Liver (tissue), 9 donors: ENCODE measurements around the gene SLC7A6OS. TPM values are rescaled to one million over a fixed set of nuclear protein-coding genes. Genes with fewer than 3 reads are reported as not detected.

Experiments
- DNase-seq: peaks from one replicate; pipeline ENCODE4 v3.0.0-alpha.2; 2017; ENCODE audit warnings: low spot score
- H3K27ac ChIP-seq, 2 donors: one replicate each; pipeline ENCODE4 v1.7.0; 2013; ENCODE audit warnings: inconsistent platforms in 2 of 2, low read length in 2 of 2, control low read depth in 1 of 2, low read depth in 1 of 2, mild to moderate bottlenecking in 1 of 2
- H3K27me3 ChIP-seq, 4 donors: one replicate each; pipeline versions ENCODE4 v1.6.1 to v1.7.0; 2013; ENCODE audit warnings: low read length in 3 of 4, inconsistent platforms in 1 of 4, mild to moderate bottlenecking in 1 of 4, moderate library complexity in 1 of 4; ENCODE audit not compliant: control insufficient read depth in 4 of 4, insufficient read depth in 4 of 4
- H3K36me3 ChIP-seq, 4 donors: one replicate each; pipeline versions ENCODE4 v1.6.1 to v1.7.0; 2013; ENCODE audit warnings: low read length in 3 of 4, mild to moderate bottlenecking in 3 of 4, low read depth in 1 of 4, moderate library complexity in 1 of 4; ENCODE audit not compliant: control insufficient read depth in 4 of 4, insufficient read depth in 3 of 4
- H3K4me1 ChIP-seq, 4 donors: one replicate each; pipeline versions ENCODE4 v1.6.1 to v1.7.0; 2013; ENCODE audit warnings: low read length in 3 of 4, mild to moderate bottlenecking in 3 of 4, moderate library complexity in 1 of 4; ENCODE audit not compliant: control insufficient read depth in 4 of 4, insufficient read depth in 4 of 4
- H3K4me3 ChIP-seq, 3 donors: one replicate each; pipeline versions ENCODE4 v1.6.1 to v1.7.0; 2013; ENCODE audit warnings: low read length in 3 of 3, control low read depth in 1 of 3, low read depth in 1 of 3, mild to moderate bottlenecking in 1 of 3
- H3K9ac ChIP-seq, 2 donors: one replicate each; pipeline ENCODE4 v1.7.0; 2013; ENCODE audit warnings: low read length in 2 of 2, mild to moderate bottlenecking in 2 of 2, moderate library complexity in 2 of 2, control low read depth in 1 of 2, low read depth in 1 of 2
- H3K9me3 ChIP-seq, 4 donors: one replicate each; pipeline versions ENCODE4 v1.6.1 to v1.7.0; 2013; ENCODE audit warnings: low read length in 3 of 4; ENCODE audit not compliant: control insufficient read depth in 4 of 4
- EGR1 ChIP-seq, 2 donors: IDR thresholded peaks; 2 replicates each; pipeline ENCODE4 v1.6.1; 2016 to 2018; ENCODE audit warnings: antibody characterized with exemption in 2 of 2, low read depth in 2 of 2
- FOXA1 ChIP-seq: IDR thresholded peaks from 2 replicates; pipeline ENCODE4 v1.6.1; 2016; ENCODE audit warnings: antibody characterized with exemption
- FOXA2 ChIP-seq: IDR thresholded peaks from 2 replicates; pipeline ENCODE4 v1.6.1; 2016; ENCODE audit warnings: antibody characterized with exemption
- GABPA ChIP-seq, 2 donors: IDR thresholded peaks in 1 of 2; conservative IDR thresholded peaks in 1 of 2; 2 replicates each; pipeline ENCODE4 v1.6.1; 2016; ENCODE audit warnings: antibody characterized with exemption in 2 of 2, mild to moderate bottlenecking in 1 of 2, moderate library complexity in 1 of 2
- HNF4A ChIP-seq, 2 donors: conservative IDR thresholded peaks; 2 replicates each; pipeline ENCODE4 v1.6.1; 2016; ENCODE audit warnings: antibody characterized with exemption in 2 of 2, mild to moderate bottlenecking in 2 of 2
- HNF4G ChIP-seq: IDR thresholded peaks from 2 replicates; pipeline ENCODE4 v1.6.1; 2016; ENCODE audit warnings: antibody characterized with exemption
- JUND ChIP-seq, 2 donors: IDR thresholded peaks; 2 replicates each; pipeline ENCODE4 v1.6.1; 2016; ENCODE audit warnings: antibody characterized with exemption in 2 of 2
- NR2F2 ChIP-seq: IDR thresholded peaks from 2 replicates; pipeline ENCODE4 v1.6.1; 2016; ENCODE audit warnings: antibody characterized with exemption
- RAD21 ChIP-seq, 2 donors: IDR thresholded peaks; 2 replicates each; pipeline ENCODE4 v1.6.1; 2016; ENCODE audit warnings: antibody characterized with exemption in 2 of 2, mild to moderate bottlenecking in 2 of 2
- SP1 ChIP-seq: IDR thresholded peaks from 2 replicates; pipeline ENCODE4 v1.6.1; 2018; ENCODE audit warnings: antibody characterized with exemption, mild to moderate bottlenecking
- TAF1 ChIP-seq: conservative IDR thresholded peaks from 2 replicates; pipeline ENCODE4 v1.6.1; 2016; ENCODE audit warnings: antibody characterized with exemption, mild to moderate bottlenecking
- YY1 ChIP-seq: IDR thresholded peaks from 2 replicates; pipeline ENCODE4 v1.6.1; 2016; ENCODE audit warnings: antibody characterized with exemption, mild to moderate bottlenecking
- WGBS: extraction: QIAGEN DNeasy Blood & Tissue Kit; methylation state at CpG from one replicate; pipeline ENCODE4 v1.1.7; 2013; 5-methylcytosine and 5-hydroxymethylcytosine counted together
- polyA plus RNA-seq, 2 donors: library from polyadenylated mRNA; stranded (reverse) in 1 of 2; unstranded in 1 of 2; fragments of 200-250 nt in 1 of 2; fragments of >200 nt in 1 of 2; fragmentation: Nextera tagmentation in 1 of 2; extraction: Ambion mirVana in 1 of 2; gene quantifications; one replicate each; pipeline versions ENCODE4 v1.2.1 to v1.2.3, GENCODE V29; 2013 to 2015
- total RNA-seq, 2 donors: library from RNA; depleted of rRNA; stranded (reverse); fragments of >200 nt; gene quantifications; one replicate each; pipeline ENCODE4 v1.2.3, GENCODE V29; 2014
- TF ChIP-seq, protein P1 (sequence below): IDR thresholded peaks from 2 replicates; pipeline ENCODE4 v1.6.1; 2016; ENCODE audit warnings: antibody characterized with exemption, mild to moderate bottlenecking
- TF ChIP-seq, protein P2 (sequence below): IDR thresholded peaks from 2 replicates; pipeline ENCODE4 v1.6.1; 2016; ENCODE audit warnings: antibody characterized with exemption
- TF ChIP-seq, protein P3 (sequence below): IDR thresholded peaks from 2 replicates; pipeline ENCODE4 v1.6.1; 2016; ENCODE audit warnings: antibody characterized with exemption
- TF ChIP-seq, protein P4 (sequence below): IDR thresholded peaks from 2 replicates; pipeline ENCODE4 v1.6.1; 2016; ENCODE audit warnings: antibody characterized with exemption
- TF ChIP-seq, protein P5 (sequence below): fragments of 150-350 bp; IDR thresholded peaks from 2 replicates; pipeline ENCODE4 v1.5.1; 2017; ENCODE audit warnings: improper control_type of control experiment, low read depth, low read length; ENCODE audit not compliant: missing input control
- donor health status: healthy.
- donor health status: healthy.
- donor health status: healthy.
- donor health status: healthy.
- donor health status: healthy.

Gene SLC7A6OS
- total and polyA plus RNA-seq, 4 donors = 2.6 to 8.3 (median 5.5) TPM

DNA sequence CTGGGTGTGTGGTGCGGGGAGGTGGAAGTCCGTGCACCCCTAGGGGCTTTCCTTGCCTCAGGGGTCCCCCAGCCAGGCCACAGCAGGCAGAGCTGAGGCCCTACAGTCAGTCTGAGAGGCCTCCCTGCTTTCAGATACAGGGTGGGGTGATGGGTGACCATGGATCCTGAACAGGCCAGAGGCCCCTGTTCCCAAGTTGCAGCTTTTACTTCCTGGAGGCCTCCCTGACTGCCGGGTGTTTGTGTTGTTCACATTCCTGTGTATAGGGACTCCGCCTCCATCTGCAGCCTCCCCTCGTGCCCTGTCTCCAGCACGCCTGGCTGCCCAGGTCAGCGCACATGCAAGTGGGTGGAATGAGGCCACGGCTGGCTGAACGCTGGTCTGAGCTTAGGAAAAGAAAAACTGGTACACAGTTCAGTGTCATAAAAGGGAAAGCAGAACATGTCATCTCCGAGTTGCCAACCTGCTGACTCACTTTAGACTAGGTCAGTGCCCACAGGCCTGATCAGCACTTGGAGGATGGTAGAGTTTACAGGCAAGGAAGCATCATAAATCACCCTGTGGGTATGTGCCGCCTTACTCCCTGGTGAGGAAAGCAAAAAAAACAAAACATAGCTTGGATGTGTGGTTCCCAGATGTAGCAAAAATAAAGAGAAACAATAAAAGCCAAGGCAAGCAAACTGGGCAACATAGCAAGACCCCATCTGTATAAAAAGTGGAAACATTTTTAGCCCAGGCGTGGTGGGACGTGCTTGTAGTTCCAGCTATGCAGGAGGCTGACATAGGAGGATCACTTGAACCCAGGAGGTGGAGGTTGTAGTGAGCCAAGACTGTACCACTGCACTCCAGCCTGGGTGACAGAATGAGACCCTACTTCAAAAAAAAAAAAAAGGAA is 52.6 kb downstream of the SLC7A6OS start:
- H3K27ac ChIP-seq = no peak overlapping the region
- WGBS = 80% methylated on average over 13 of the region's 13 CpGs
- H3K4me3 ChIP-seq = no peak overlapping the region
- H3K9me3 ChIP-seq = no peaks in the 10 kb centered on the region
- H3K4me1 ChIP-seq = no peaks in the 10 kb centered on the region
- DNase-seq = no peak
- no peak overlapping the region for H3K9ac ChIP-seq
- H3K36me3 ChIP-seq = peaks cover 8 to 33% (median 24%) of the 10 kb centered on the region in 4 donors
- TF ChIP-seq NR2F2 (no peak), GABPA (IDR thresholded peaks at IDR 0.05 in 1 of 2, conservative IDR thresholded peaks at IDR 0.05 in 1 of 2) (no peak), EGR1 (IDR thresholded peaks at IDR 0.05; ENCODE audit: low read depth in 2 of 2) (no peak), YY1 (no peak), FOXA2 (no peak), SP1 (no peak), HNF4A (conservative IDR thresholded peaks at IDR 0.05) (no peak), FOXA1 (no peak), TAF1 (no peak), HNF4G (no peak)
- TF ChIP-seq, protein P1, sequence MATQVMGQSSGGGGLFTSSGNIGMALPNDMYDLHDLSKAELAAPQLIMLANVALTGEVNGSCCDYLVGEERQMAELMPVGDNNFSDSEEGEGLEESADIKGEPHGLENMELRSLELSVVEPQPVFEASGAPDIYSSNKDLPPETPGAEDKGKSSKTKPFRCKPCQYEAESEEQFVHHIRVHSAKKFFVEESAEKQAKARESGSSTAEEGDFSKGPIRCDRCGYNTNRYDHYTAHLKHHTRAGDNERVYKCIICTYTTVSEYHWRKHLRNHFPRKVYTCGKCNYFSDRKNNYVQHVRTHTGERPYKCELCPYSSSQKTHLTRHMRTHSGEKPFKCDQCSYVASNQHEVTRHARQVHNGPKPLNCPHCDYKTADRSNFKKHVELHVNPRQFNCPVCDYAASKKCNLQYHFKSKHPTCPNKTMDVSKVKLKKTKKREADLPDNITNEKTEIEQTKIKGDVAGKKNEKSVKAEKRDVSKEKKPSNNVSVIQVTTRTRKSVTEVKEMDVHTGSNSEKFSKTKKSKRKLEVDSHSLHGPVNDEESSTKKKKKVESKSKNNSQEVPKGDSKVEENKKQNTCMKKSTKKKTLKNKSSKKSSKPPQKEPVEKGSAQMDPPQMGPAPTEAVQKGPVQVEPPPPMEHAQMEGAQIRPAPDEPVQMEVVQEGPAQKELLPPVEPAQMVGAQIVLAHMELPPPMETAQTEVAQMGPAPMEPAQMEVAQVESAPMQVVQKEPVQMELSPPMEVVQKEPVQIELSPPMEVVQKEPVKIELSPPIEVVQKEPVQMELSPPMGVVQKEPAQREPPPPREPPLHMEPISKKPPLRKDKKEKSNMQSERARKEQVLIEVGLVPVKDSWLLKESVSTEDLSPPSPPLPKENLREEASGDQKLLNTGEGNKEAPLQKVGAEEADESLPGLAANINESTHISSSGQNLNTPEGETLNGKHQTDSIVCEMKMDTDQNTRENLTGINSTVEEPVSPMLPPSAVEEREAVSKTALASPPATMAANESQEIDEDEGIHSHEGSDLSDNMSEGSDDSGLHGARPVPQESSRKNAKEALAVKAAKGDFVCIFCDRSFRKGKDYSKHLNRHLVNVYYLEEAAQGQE = no peak
- TF ChIP-seq, protein P2, sequence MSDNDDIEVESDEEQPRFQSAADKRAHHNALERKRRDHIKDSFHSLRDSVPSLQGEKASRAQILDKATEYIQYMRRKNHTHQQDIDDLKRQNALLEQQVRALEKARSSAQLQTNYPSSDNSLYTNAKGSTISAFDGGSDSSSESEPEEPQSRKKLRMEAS = no peak
- TF ChIP-seq, protein P3, sequence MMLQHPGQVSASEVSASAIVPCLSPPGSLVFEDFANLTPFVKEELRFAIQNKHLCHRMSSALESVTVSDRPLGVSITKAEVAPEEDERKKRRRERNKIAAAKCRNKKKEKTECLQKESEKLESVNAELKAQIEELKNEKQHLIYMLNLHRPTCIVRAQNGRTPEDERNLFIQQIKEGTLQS = no peak
- TF ChIP-seq, protein P4, sequence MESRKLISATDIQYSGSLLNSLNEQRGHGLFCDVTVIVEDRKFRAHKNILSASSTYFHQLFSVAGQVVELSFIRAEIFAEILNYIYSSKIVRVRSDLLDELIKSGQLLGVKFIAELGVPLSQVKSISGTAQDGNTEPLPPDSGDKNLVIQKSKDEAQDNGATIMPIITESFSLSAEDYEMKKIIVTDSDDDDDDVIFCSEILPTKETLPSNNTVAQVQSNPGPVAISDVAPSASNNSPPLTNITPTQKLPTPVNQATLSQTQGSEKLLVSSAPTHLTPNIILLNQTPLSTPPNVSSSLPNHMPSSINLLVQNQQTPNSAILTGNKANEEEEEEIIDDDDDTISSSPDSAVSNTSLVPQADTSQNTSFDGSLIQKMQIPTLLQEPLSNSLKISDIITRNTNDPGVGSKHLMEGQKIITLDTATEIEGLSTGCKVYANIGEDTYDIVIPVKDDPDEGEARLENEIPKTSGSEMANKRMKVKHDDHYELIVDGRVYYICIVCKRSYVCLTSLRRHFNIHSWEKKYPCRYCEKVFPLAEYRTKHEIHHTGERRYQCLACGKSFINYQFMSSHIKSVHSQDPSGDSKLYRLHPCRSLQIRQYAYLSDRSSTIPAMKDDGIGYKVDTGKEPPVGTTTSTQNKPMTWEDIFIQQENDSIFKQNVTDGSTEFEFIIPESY = no peak
- H3K27me3 ChIP-seq = no peaks in the 10 kb centered on the region

DNA sequence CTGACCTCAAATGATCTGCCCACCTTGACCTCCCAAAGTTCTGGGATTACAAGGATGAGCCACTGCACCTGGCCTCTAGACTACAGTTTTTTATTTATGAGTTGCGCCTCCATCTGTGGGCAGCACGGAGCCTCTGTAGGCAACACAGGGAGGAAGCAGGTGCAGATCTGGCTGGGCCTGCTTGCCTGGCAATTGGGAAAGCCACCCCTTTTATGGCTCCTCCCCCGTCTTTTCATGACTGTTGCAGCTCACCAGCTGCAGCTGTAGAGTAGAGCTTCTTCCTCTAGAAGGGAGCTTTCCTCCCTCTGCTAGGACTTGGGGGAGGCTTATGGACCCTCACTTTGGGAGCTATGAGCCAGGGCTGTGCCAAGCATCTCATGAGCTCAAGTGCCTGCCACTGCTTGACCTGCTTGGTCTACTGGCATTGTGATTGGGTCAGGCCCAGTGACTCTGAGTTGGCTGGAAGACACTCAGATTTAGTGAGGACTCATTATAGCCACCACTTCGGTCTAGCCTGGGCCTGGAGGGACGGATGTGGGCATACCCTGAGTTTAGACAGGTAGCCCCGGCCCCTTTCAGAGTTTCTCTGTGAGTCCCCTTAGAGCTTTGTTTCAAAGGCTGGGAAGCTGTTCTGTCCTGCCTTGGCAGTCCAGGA is 53.4 kb downstream of the SLC7A6OS start:
- WGBS = 82% methylated on average over 6 of the region's 6 CpGs
- no peak overlapping the region for H3K27ac ChIP-seq
- no peaks in the 10 kb centered on the region for H3K4me1 ChIP-seq
- no peak overlapping the region for H3K9ac ChIP-seq
- no peaks in the 10 kb centered on the region for H3K9me3 ChIP-seq
- H3K27me3 ChIP-seq = no peaks in the 10 kb centered on the region
- DNase-seq = no peak
- no peak overlapping the region for H3K4me3 ChIP-seq
- peaks cover 10 to 33% (median 24%) of the 10 kb centered on the region in 4 donors for H3K36me3 ChIP-seq
- no peak for TF ChIP-seq HNF4G
- no peak for TF ChIP-seq JUND (IDR thresholded peaks at IDR 0.05)
- TF ChIP-seq, protein P4 = no peak
- TF ChIP-seq, protein P5, sequence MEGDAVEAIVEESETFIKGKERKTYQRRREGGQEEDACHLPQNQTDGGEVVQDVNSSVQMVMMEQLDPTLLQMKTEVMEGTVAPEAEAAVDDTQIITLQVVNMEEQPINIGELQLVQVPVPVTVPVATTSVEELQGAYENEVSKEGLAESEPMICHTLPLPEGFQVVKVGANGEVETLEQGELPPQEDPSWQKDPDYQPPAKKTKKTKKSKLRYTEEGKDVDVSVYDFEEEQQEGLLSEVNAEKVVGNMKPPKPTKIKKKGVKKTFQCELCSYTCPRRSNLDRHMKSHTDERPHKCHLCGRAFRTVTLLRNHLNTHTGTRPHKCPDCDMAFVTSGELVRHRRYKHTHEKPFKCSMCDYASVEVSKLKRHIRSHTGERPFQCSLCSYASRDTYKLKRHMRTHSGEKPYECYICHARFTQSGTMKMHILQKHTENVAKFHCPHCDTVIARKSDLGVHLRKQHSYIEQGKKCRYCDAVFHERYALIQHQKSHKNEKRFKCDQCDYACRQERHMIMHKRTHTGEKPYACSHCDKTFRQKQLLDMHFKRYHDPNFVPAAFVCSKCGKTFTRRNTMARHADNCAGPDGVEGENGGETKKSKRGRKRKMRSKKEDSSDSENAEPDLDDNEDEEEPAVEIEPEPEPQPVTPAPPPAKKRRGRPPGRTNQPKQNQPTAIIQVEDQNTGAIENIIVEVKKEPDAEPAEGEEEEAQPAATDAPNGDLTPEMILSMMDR = no peak
- no peak for TF ChIP-seq TAF1
- TF ChIP-seq SP1 = no peak
- no peak for TF ChIP-seq GABPA (IDR thresholded peaks at IDR 0.05 in 1 of 2, conservative IDR thresholded peaks at IDR 0.05 in 1 of 2)
- TF ChIP-seq HNF4A (conservative IDR thresholded peaks at IDR 0.05) = no peak
- TF ChIP-seq, protein P3 = no peak
- no peak for TF ChIP-seq RAD21 (IDR thresholded peaks at IDR 0.05)
- no peak for TF ChIP-seq YY1
